ENCODE data around the gene FAT1.

Gene FAT1

GRCh38 chr4:186642998-186643397, 80.7 kb downstream of the FAT1 start:
- in situ Hi-C loops (cut with HindIII; ENCODE audit: low sequenced_read_pairs) = no loop called here
- no peak for DNase-seq (ENCODE audit: low read depth)

GRCh38 chr4:186642530-186642929, 81.1 kb downstream of the FAT1 start:
- DNase-seq (ENCODE audit: low read depth) = no peak
- no peak overlapping the region for H3K4me3 ChIP-seq (ENCODE audit: low read depth, low read length)
- TF ChIP-seq CTCF (IDR thresholded peaks at IDR 0.05; ENCODE audit: low read depth, low read length, missing control alignments) = no peak

More at GRCh38 chr4:186642998-186643397, 80.7 kb downstream of the FAT1 start:
- H3K4me3 ChIP-seq (ENCODE audit: low read depth, low read length) = no peak overlapping the region
- no peak for TF ChIP-seq CTCF (IDR thresholded peaks at IDR 0.05; ENCODE audit: low read depth, low read length, missing control alignments)

GRCh38 chr4:186634591-186635128, 89.0 kb downstream of the FAT1 start:
- TF ChIP-seq CTCF (IDR thresholded peaks at IDR 0.05; ENCODE audit: low read depth, low read length, missing control alignments) = no peak
- DNase-seq (ENCODE audit: low read depth) = no peak
- H3K4me3 ChIP-seq (ENCODE audit: low read depth, low read length) = no peak overlapping the region
- in situ Hi-C loops (cut with HindIII; ENCODE audit: low sequenced_read_pairs) = no loop called here

More at GRCh38 chr4:186642530-186642929, 81.1 kb downstream of the FAT1 start:
- in situ Hi-C loops (cut with HindIII; ENCODE audit: low sequenced_read_pairs) = no loop called here

GRCh38 chr4:186633844-186634243, 89.8 kb downstream of the FAT1 start:
- TF ChIP-seq CTCF (IDR thresholded peaks at IDR 0.05; ENCODE audit: low read depth, low read length, missing control alignments) = no peak
- no peak for DNase-seq (ENCODE audit: low read depth)
- in situ Hi-C loops (cut with HindIII; ENCODE audit: low sequenced_read_pairs) = no loop called here
- no peak overlapping the region for H3K4me3 ChIP-seq (ENCODE audit: low read depth, low read length)

- no peak overlapping the region for H3K4me3 ChIP-seq (ENCODE audit: low read depth, low read length)
- DNase-seq (ENCODE audit: low read depth) = no peak
- in situ Hi-C loops (cut with HindIII; ENCODE audit: low sequenced_read_pairs) = no loop called here
- TF ChIP-seq CTCF (IDR thresholded peaks at IDR 0.05; ENCODE audit: low read depth, low read length, missing control alignments) = no peak
Measured at GRCh38 chr4:186630128-186630527, 93.5 kb downstream of the FAT1 start.

GRCh38 chr4:186628058-186628711, 95.5 kb downstream of the FAT1 start:
- H3K4me3 ChIP-seq (ENCODE audit: low read depth, low read length) = no peak overlapping the region
- no peak for DNase-seq (ENCODE audit: low read depth)
- no peak for TF ChIP-seq CTCF (IDR thresholded peaks at IDR 0.05; ENCODE audit: low read depth, low read length, missing control alignments)
- in situ Hi-C loops (cut with HindIII; ENCODE audit: low sequenced_read_pairs) = no loop called here

Data from astrocyte of the cerebellum (primary cell).